Activated CD8-positive, alpha-beta memory T cell treated with anti-CD3 and anti-CD28 coated beads for 36 hours (primary cell): ENCODE results near the gene ANO3. TPM values are rescaled to one million over a fixed set of nuclear protein-coding genes. Genes with fewer than 3 reads are reported as not detected.

Source experiments
- CTCF ChIA-PET: fragments of 350-600 bp; sonication (Branson Sonifier 250); formaldehyde crosslinking; loops from one replicate; lab custom pipeline; 2021; ENCODE audit warnings: antibody characterized with exemption; lab: Charles Lee
- POLR2A ChIA-PET: fragments of 350-600 bp; sonication (Branson Sonifier 250); formaldehyde crosslinking; loops from one replicate; lab custom pipeline; 2021; ENCODE audit warnings: antibody characterized with exemption; lab: Charles Lee
- total RNA-seq, 2 experiments: library from RNA; stranded (reverse); gene quantifications; one replicate each; pipeline ENCODE4 v1.2.3, GENCODE V29; 2021

The ANO3 gene
- total RNA-seq, 2 experiments from 2014 or later, result not detected

DNA sequence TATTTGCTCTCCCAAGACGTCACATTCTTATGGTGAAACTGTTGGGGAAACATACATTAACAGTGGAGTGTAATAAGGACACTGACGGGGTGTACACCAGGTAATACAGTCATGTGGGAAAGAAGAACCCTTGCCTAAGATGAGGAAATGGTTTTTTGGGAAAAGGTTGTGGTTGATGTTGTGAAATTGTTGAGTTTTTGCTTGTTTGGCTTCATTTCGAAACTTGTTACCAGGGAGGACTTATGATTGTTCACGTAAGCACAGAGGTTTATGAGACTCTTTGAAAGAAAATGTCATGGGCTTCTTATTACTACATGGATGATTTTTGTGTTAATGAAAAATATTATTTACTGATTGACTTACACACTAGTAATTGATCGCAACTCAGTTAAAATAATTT is 16.8 kb downstream of the ANO3 start:
- CTCF ChIA-PET, result no interaction called here
- POLR2A ChIA-PET, result no interaction called here

DNA sequence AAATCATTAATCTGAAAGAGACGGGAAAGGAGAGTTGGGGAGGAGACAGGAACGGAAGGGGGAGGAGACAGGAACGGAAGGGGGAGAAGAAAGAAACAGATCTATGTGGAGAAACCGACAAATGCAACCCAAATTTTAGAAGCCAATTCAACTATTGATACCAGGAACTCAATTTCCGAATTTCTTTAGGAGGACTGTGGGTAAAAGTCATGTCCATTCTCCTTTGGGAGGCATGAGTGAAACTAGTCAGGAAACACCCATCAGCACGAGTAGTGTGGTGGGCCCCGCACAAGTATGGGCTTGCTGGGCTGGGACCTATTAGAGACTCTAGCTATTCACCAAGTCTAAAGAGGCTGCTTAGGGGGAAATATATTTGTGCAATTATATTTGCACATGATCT is 18.1 kb downstream of the ANO3 start:
- POLR2A ChIA-PET, result no interaction called here
- CTCF ChIA-PET, result no interaction called here

DNA sequence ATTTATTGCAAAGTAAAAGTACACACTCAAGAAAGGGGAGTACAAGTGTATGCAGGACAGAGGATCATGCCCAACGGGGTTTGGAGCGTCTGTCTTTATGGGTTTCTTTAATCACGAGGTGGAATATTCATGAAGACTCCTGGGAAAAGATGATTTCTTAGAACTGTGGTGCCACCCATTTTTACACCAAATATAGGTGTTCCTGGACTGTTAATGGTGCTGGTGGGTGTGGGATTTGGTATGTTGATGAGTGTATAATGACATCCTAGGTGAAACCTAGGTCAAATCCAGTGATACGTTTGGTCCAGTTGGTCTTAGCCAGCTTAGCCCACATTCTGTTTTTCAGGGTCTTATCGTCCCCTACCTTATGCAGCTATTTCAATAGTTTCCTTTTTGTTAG is 21.1 kb downstream of the ANO3 start:
- CTCF ChIA-PET, result no interaction called here
- POLR2A ChIA-PET, result no interaction called here

GRCh38 chr11:26359055-26359454 is 27.1 kb downstream of the ANO3 start:
- POLR2A ChIA-PET, result no interaction called here
- CTCF ChIA-PET, result no interaction called here

DNA sequence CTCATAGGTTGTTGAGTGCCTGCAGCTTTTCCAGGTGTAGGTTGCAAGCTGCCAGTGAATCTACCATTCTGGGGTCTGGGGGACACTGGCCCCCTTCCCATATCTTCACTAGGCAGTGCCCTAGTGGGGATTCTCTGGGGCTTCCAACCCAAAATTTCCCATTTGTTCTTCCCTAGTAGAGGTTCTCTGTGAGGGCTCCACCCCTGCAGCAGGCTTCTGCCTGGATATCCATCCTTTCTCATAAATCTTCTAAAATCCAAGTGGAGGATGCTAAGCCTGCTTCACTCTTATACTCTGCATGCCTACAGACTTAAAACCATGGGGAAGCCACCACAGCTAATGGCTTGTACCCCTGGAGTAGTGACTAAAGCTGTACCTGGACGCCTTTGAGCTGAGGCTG is 33.4 kb downstream of the ANO3 start:
- ChIA-PET POLR2A (no interaction called here), CTCF (no interaction called here)

- ChIA-PET CTCF (no interaction called here), POLR2A (no interaction called here)
Measured at GRCh38 chr11:26377619-26378018, 45.7 kb downstream of the ANO3 start.

- POLR2A ChIA-PET, result no interaction called here
- CTCF ChIA-PET, result no interaction called here
Measured at GRCh38 chr11:26399336-26399735, 67.4 kb downstream of the ANO3 start.

GRCh38 chr11:26410706-26411366 is 78.9 kb downstream of the ANO3 start:
- CTCF ChIA-PET, result no interaction called here
- POLR2A ChIA-PET, result no interaction called here

DNA sequence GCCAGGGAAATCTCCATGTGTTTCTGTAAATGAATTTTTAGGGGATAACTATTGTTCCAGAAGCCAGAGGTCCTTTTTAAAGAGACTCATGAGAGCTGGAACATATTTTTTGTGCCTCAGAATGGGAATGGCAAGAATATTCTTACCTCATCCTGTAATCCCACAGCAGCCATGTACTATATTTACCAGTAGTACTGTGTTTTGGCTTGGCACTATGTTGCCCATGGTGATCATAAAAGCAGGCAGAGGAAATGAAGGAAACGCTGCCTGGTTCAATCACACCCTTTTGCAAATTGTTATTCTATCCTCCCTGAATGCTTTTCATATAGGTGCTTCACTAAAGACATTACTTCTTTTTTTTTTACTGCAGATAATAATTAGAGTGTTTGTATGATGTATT is 81.0 kb downstream of the ANO3 start:
- POLR2A ChIA-PET, result no interaction called here
- CTCF ChIA-PET, result no interaction called here

DNA sequence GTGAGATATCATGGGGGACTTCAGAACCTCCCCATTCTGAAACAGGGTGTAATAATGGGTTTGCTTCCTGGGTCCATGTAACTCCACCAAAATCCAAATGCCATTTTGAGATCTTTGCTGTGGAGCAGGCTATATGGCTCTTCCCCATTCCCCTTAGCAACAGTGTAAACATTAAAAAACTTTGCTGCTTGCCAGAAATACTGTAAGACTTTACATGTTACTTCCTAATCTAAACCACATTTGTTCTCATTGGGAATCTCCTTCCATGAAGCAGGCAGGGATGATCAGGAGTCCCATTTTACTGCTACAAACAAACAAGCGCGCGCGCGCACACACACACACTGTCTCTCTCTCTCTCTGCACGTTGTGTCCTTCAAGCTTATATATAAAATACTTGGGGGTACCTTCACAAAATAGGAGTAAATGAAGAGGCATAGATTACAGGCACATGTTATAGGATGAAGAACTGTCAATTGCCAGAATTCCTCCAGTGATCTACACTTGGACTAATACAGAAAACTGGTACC is 86.5 kb downstream of the ANO3 start:
- CTCF ChIA-PET, result no interaction called here
- POLR2A ChIA-PET, result no interaction called here

GRCh38 chr11:26420331-26420730 is 88.4 kb downstream of the ANO3 start:
- ChIA-PET CTCF (no interaction called here), POLR2A (no interaction called here)

DNA sequence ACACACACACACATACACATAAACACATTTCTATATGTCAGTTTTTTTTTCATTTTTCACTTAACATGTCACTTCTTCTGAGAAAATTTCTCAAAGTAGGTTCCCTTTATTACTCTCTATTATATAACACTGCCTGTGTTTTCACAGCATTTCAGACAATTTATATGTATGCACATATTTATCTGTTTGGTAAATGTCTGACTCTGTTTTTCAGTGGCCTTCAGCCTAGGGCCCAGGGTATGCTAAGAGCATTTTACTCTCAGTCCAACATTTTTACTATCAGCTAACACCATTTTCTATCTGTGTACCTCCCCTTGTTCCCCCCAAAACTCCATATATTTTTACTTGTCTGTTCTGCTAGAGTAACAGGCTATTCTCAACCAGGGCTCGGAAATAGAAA is 92.3 kb downstream of the ANO3 start:
- CTCF ChIA-PET, result no interaction called here
- POLR2A ChIA-PET, result no interaction called here

DNA sequence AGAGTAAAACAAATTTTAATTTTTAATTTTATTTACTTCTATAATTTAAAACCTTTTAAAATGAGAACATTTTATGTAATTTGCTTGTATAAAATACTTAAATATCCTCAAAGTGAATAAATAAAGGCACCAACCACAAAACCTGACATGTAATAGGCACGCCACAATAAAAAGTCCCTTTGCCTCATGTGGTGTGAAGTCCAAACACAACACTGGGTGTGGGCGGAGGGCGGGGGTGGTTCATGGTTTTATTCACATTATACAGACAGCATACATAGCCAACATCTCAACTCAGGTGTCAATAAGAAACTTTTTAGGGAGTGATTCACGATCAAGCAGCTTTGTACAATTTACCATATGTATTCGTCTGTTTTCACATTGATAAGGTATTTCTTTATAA is 107.9 kb downstream of the ANO3 start:
- ChIA-PET POLR2A (no interaction called here), CTCF (no interaction called here)

GRCh38 chr11:26442131-26442530 is 110.2 kb downstream of the ANO3 start:
- CTCF ChIA-PET, result no interaction called here
- POLR2A ChIA-PET, result no interaction called here

DNA sequence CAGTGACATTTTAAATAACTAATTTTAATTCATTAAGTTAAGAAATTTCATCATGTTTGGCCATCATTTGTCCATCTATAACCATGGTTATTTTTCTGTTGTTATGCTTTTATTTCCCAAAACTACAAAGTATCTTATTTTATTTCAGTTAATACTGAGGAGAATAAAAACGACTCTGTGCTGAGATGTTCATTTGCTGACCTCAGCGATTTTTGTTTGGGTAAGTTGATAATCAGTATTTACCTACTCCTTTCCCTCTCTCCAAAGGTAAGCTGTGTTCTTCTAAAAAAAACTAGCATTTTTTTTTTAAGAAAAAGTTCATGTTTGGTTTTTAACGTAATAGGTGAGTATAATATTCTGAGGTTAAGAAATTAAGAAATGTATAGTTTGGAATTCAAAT is 111.7 kb downstream of the ANO3 start:
- CTCF ChIA-PET, result no interaction called here
- POLR2A ChIA-PET, result no interaction called here

- ChIA-PET POLR2A (no interaction called here), CTCF (no interaction called here)
Measured at GRCh38 chr11:26457636-26458035, 125.7 kb downstream of the ANO3 start.

GRCh38 chr11:26465274-26465673 is 133.3 kb downstream of the ANO3 start:
- ChIA-PET POLR2A (no interaction called here), CTCF (no interaction called here)

GRCh38 chr11:26467506-26467905 is 135.6 kb downstream of the ANO3 start:
- POLR2A ChIA-PET, result no interaction called here
- CTCF ChIA-PET, result no interaction called here

- ChIA-PET POLR2A (no interaction called here), CTCF (no interaction called here)
Measured at GRCh38 chr11:26470992-26471391, 139.1 kb downstream of the ANO3 start.

DNA sequence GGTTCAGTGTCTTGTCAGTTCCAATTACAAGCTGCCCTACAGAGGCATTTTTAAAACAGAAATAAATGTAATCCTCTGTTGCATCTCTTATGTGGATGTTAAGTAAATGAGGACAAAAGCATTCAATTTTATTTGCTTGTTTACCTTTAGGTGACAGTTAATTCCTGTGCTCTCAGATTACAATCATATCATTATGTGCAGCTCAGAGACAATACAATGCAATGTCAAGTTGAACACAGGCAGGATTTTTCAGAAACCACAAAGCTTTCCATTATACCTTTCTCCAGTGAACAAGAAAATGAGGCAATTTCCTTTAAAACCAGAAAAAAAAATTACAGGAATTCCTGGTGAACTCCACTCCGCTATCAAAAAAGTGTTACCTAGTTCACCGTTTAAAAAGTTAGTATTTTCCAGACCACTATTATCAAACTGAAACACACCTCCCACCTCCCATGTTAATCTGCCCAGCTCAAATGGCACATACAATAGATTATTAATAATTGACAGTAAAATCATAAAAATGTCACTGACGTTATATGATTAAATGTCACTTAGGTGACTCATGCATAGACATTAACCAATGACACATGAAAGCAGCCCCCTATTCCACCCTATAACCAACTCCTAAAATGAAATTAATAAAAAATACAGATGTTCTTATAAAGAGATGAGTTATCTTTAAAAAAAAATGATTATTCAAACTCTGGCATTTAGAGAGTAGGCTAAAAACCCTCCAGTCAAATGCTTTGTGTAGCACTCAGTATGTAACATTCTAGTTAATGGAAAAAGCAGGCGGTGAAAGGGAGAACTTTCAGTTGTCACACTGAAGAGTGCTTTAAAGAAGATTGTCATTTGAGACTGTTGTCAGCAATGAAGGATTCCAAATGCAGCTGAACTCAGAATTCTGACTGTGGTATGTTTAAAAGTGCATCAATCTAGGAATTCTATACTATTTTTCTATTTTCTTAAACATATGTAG is 141.6 kb downstream of the ANO3 start:
- POLR2A ChIA-PET, result no interaction called here
- CTCF ChIA-PET, result no interaction called here

DNA sequence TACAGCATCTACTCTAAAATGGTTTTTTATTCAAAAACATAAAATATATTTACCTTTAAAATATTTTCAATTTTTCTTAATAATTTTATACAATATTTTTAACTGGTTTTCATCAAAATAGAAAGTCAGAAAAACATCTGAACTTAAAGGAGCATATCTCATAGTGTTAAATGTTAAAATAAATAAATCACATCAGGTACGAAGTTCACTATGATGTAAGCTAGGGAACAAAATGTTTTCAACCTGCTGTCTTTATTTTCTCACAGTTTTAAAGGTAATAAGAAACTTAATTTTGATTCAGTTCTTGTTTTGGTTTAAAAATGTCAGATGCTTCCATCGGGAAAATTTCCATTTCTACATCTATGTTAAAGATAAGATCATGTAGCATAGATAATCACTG is 142.5 kb downstream of the ANO3 start:
- POLR2A ChIA-PET, result no interaction called here
- CTCF ChIA-PET, result no interaction called here
